Prostate gland (tissue), 2 donors: Measurements from ENCODE around the gene PPFIA2. TPM values are rescaled to one million over a fixed set of nuclear protein-coding genes. Genes with fewer than 3 reads are reported as not detected.

Experiments used
- DNase-seq: peaks from one replicate; pipeline ENCODE4 v3.0.0-alpha.2; 2019; ENCODE audit warnings: low spot score
- H3K27ac ChIP-seq, 2 donors: fragments of 200-600 bp; sonication (generic); 2 replicates each; pipeline ENCODE4 v1.5.1; 2017 to 2019
- H3K27me3 ChIP-seq: fragments of 200-600 bp; sonication (generic); replicated peaks from 2 replicates; pipeline ENCODE4 v1.5.1; 2019; ENCODE audit not compliant: insufficient read depth
- H3K36me3 ChIP-seq, 2 donors: fragments of 200-600 bp; sonication (generic); 1 replicate in 1 of 2; 2 replicates in 1 of 2; pipeline versions ENCODE4 v1.5.1 to v1.8.1; 2017 to 2019
- H3K4me1 ChIP-seq: fragments of 200-600 bp; sonication (generic); replicated peaks from 2 replicates; pipeline ENCODE4 v1.5.1; 2019
- H3K4me3 ChIP-seq, 2 donors: fragments of 200-600 bp; sonication (generic); 2 replicates each; pipeline ENCODE4 v1.5.1; 2017 to 2019
- H3K9me3 ChIP-seq: fragments of 200-600 bp; sonication (generic); 2 replicates; pipeline ENCODE4 v1.5.1; 2017
- POLR2A ChIP-seq: fragments of 450-650 bp; IDR thresholded peaks from one replicate; pipeline ENCODE4 v1.6.1; 2016; ENCODE audit warnings: antibody characterized with exemption, mild to moderate bottlenecking
- POLR2AphosphoS5 ChIP-seq: sonication (generic); formaldehyde crosslinking; IDR thresholded peaks from one replicate; pipeline ENCODE4 v1.6.1; 2017; ENCODE audit warnings: antibody characterized with exemption
- WGBS: methylation state at CpG from one replicate; pipeline ENCODE4 v1.1.5; 2018; 5-methylcytosine and 5-hydroxymethylcytosine counted together
- intact Hi-C: fragments of 100-400 bp; cut with DNase I; formaldehyde crosslinking; loops from one replicate; pipeline ENCODE4 v1.14.2; 2022
- total RNA-seq, 2 donors: library from RNA; depleted of rRNA; stranded (reverse); fragments of >200 nt; gene quantifications; one replicate each; pipeline ENCODE4 v1.1.0, GENCODE V29; 2016
- TF ChIP-seq, protein P1 (sequence below), 4 experiments: fragments of 200-600 bp in 2 of 4; fragments of 450-650 bp in 2 of 4; sonication (generic) in 2 of 4; IDR thresholded peaks; 1 replicate in 3 of 4; 2 replicates in 1 of 4; pipeline ENCODE4 v1.5.1; 2016 to 2019; ENCODE audit warnings: antibody characterized with exemption in 4 of 4, mild to moderate bottlenecking in 2 of 4, moderate library complexity in 2 of 4

PPFIA2 gene
- total RNA-seq, 2 donors from 2014 or later = 7.3 to 22.9 TPM

GRCh38 chr12:81365284-81365683, 393.9 kb downstream of the PPFIA2 start:
- WGBS = 61% methylated on average over 2 of the region's 2 CpGs
- no peak overlapping the region for H3K27ac ChIP-seq
- no peaks in the 10 kb centered on the region for H3K9me3 ChIP-seq
- H3K36me3 ChIP-seq = no peaks in the 10 kb centered on the region
- H3K4me1 ChIP-seq = no peaks in the 10 kb centered on the region
- DNase-seq = no peak
- intact Hi-C loops = no loop called here
- no peak overlapping the region for H3K4me3 ChIP-seq
- TF ChIP-seq, protein P1, sequence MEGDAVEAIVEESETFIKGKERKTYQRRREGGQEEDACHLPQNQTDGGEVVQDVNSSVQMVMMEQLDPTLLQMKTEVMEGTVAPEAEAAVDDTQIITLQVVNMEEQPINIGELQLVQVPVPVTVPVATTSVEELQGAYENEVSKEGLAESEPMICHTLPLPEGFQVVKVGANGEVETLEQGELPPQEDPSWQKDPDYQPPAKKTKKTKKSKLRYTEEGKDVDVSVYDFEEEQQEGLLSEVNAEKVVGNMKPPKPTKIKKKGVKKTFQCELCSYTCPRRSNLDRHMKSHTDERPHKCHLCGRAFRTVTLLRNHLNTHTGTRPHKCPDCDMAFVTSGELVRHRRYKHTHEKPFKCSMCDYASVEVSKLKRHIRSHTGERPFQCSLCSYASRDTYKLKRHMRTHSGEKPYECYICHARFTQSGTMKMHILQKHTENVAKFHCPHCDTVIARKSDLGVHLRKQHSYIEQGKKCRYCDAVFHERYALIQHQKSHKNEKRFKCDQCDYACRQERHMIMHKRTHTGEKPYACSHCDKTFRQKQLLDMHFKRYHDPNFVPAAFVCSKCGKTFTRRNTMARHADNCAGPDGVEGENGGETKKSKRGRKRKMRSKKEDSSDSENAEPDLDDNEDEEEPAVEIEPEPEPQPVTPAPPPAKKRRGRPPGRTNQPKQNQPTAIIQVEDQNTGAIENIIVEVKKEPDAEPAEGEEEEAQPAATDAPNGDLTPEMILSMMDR (IDR thresholded peaks at IDR 0.05) = no peak
- no peak for TF ChIP-seq POLR2A
- no peak for TF ChIP-seq POLR2AphosphoS5
- no peaks in the 10 kb centered on the region for H3K27me3 ChIP-seq

DNA sequence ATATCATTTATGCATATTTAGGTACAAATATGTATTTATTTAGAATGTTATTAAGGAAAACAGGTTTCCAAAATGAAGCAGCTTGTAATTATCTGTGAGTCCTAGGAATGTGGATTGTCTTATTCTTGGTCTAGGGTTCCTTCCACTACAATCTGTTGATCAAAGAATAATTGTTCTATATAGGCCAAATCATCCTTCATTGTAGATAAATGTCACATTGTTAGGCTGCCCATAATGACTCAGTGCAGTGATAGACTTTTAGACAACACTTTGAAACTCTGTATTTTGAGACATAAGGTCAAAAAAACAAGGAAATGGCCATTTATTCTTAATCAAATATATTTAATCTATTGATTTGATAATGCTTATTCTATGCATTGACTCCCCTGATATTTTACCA, 398.2 kb downstream of the PPFIA2 start:
- intact Hi-C loops = no loop called here
- Histone ChIP-seq H3K27ac (no peak overlapping the region), H3K9me3 (no peaks in the 10 kb centered on the region), H3K4me3 (no peak overlapping the region), H3K36me3 (no peaks in the 10 kb centered on the region), H3K4me1 (no peaks in the 10 kb centered on the region), H3K27me3 (no peaks in the 10 kb centered on the region)
- no peak for DNase-seq
- TF ChIP-seq, protein P1 (IDR thresholded peaks at IDR 0.05) = no peak
- TF ChIP-seq POLR2A (no peak), POLR2AphosphoS5 (no peak)

DNA sequence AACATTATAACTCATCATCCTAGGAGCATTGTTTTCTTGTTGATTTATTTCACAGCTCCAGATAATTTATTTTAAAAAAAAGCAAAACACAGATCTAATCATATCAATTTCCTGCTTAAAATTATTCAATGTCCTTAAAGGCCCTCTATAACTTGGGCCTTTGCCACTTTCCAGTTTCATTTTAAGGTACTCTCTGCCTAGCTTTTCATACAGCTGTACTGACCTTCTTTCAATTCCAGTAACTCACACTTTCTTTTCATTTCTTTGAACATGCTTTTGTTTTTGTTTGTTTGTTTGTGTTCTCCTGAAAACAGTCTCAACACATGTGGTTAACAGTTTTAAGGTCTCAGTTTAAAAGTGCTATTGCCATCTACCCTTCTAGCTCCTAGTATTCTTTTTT, 399.4 kb downstream of the PPFIA2 start:
- H3K27me3 ChIP-seq = no peaks in the 10 kb centered on the region
- H3K27ac ChIP-seq = no peak overlapping the region
- no peaks in the 10 kb centered on the region for H3K36me3 ChIP-seq
- H3K9me3 ChIP-seq = no peaks in the 10 kb centered on the region
- no peaks in the 10 kb centered on the region for H3K4me1 ChIP-seq
- intact Hi-C loops = no loop called here
- no peak for DNase-seq
- H3K4me3 ChIP-seq = no peak overlapping the region
- TF ChIP-seq, protein P1 (IDR thresholded peaks at IDR 0.05) = no peak
- no peak for TF ChIP-seq POLR2A
- TF ChIP-seq POLR2AphosphoS5 = no peak

DNA sequence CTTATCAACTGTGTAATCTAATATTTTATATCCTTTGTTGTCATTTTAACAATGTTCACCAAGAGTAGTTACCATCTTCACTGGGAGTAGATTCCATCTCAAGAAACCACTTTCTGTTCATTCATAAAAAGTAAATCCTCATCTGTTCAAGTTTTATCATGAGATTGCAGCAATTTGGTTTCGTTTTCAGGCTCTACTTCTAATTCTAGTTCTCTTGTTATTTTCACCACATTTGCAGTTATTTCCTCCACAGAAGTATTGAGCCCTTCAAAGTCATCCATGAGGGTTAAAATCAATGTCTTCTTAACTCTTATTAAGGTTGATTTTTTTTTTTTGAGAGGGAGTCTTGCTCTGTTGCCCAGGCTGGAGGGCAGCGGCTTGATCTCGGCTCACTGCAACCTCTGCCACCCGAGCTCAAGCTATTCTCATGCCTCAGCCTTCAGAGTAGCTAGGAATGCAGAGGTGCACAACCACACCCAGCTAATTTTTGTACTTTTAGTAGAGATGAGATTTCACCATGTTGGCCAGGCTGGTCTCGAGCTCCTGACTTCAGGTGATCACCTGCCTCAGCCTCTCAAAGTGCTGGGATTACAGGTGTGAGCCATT, 404.7 kb downstream of the PPFIA2 start:
- Histone ChIP-seq H3K27ac (no peak overlapping the region), H3K4me1 (no peaks in the 10 kb centered on the region), H3K27me3 (no peaks in the 10 kb centered on the region), H3K4me3 (no peak overlapping the region), H3K9me3 (no peaks in the 10 kb centered on the region), H3K36me3 (no peaks in the 10 kb centered on the region)
- intact Hi-C loops = no loop called here
- 78% methylated on average over 5 of the region's 5 CpGs for WGBS
- TF ChIP-seq POLR2AphosphoS5 = no peak
- TF ChIP-seq, protein P1 (IDR thresholded peaks at IDR 0.05) = no peak
- no peak for TF ChIP-seq POLR2A
- no peak for DNase-seq

DNA sequence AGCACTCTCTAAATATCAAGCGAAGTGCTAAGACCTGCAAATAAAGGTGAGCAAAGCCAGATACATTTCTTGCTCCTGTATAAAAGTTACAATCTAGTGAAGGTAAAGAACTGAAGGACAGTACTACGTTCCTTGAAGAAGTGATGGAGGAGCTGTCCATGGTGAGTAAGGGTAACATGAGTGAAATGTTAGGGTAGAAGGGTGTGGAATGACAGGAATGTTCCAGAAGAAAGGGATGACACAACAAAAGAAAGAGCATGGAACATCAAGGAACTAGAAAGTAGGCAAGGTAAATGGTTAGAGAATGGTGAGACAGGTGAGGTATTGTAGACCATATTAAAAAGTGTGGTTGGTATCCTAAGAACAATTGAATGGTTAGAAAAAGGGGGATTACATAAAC, 408.8 kb downstream of the PPFIA2 start:
- WGBS = 83% methylated on average over 2 of the region's 2 CpGs
- Histone ChIP-seq H3K4me3 (no peak overlapping the region), H3K27me3 (no peaks in the 10 kb centered on the region), H3K4me1 (no peaks in the 10 kb centered on the region), H3K9me3 (no peaks in the 10 kb centered on the region), H3K36me3 (no peaks in the 10 kb centered on the region), H3K27ac (no peak overlapping the region)
- DNase-seq = no peak
- intact Hi-C loops = no loop called here
- TF ChIP-seq, protein P1 (IDR thresholded peaks at IDR 0.05) = no peak
- TF ChIP-seq POLR2A (no peak), POLR2AphosphoS5 (no peak)
